Transverse colon (tissue), 4 donors: ENCODE measurements around the gene LYPD6B. TPM values are rescaled to one million over a fixed set of nuclear protein-coding genes. Genes with fewer than 3 reads are reported as not detected.

Source experiments
- DNase-seq: peaks from one replicate; pipeline ENCODE4 v3.0.0-alpha.2; 2019
- H3K27ac ChIP-seq, 4 donors: fragments of 200-600 bp; sonication (generic); 2 replicates each; pipeline ENCODE4 v1.5.1; 2016 to 2018; ENCODE audit warnings: inconsistent platforms in 4 of 4
- H3K27me3 ChIP-seq: fragments of 200-600 bp; sonication (generic); 2 replicates; pipeline ENCODE4 v1.5.1; 2017; ENCODE audit warnings: inconsistent platforms
- H3K36me3 ChIP-seq, 4 donors: fragments of 200-600 bp; sonication (generic); 2 replicates each; pipeline ENCODE4 v1.5.1; 2017 to 2019; ENCODE audit warnings: inconsistent platforms in 4 of 4
- H3K4me1 ChIP-seq, 4 donors: fragments of 200-600 bp; sonication (generic); 2 replicates each; pipeline ENCODE4 v1.5.1; 2017 to 2020; ENCODE audit warnings: inconsistent platforms in 4 of 4
- H3K4me3 ChIP-seq, 4 donors: fragments of 200-600 bp; sonication (generic); 1 replicate in 1 of 4; 2 replicates in 3 of 4; pipeline versions ENCODE4 v1.5.1 to v1.6.1; 2017 to 2019; ENCODE audit warnings: inconsistent platforms in 4 of 4
- H3K9me3 ChIP-seq, 2 donors: fragments of 200-600 bp; sonication (generic); 2 replicates each; pipeline ENCODE4 v1.5.1; 2017 to 2019; ENCODE audit warnings: inconsistent platforms in 2 of 2
- CTCF ChIP-seq, 5 experiments: fragments of 200-600 bp in 3 of 5; fragments of 450-650 bp in 2 of 5; sonication (generic) in 3 of 5; IDR thresholded peaks; 1 replicate in 2 of 5; 2 replicates in 3 of 5; pipeline ENCODE4 v1.5.1; 2016 to 2017; ENCODE audit warnings: antibody characterized with exemption in 5 of 5, inconsistent platforms in 3 of 5, mild to moderate bottlenecking in 2 of 5, moderate library complexity in 1 of 5
- EP300 ChIP-seq: sonication (generic); formaldehyde crosslinking; IDR thresholded peaks from one replicate; pipeline ENCODE4 v1.6.1; 2017; ENCODE audit warnings: antibody characterized with exemption, low read depth
- POLR2A ChIP-seq: fragments of 450-650 bp; IDR thresholded peaks from one replicate; pipeline ENCODE4 v1.6.1; 2016; ENCODE audit warnings: antibody characterized with exemption, mild to moderate bottlenecking, moderate library complexity
- POLR2AphosphoS5 ChIP-seq, 3 donors: sonication (generic); formaldehyde crosslinking; IDR thresholded peaks; one replicate each; pipeline ENCODE4 v1.6.1; 2016; ENCODE audit warnings: antibody characterized with exemption in 3 of 3
- WGBS, 2 donors: methylation state at CpG; one replicate each; pipeline ENCODE4 v1.1.5; 2018; ENCODE audit warnings: low coverage in 1 of 2; 5-methylcytosine and 5-hydroxymethylcytosine counted together
- in situ Hi-C, 4 donors: fragments of 200-750 bp; cut with MboI; loops; one replicate each; pipeline versions ENCODE4 v1.15.0 to v1.15.1; 2017; ENCODE audit warnings: low sequenced_read_pairs in 3 of 4, low pct_ligation_motif_present in 1 of 4, low pct_unique_long_range_greater_than_20kb in 1 of 4
- intact Hi-C: fragments of 100-400 bp; cut with DNase I; formaldehyde crosslinking; loops from one replicate; pipeline ENCODE4 v1.15.1; 2023; ENCODE audit warnings: low total_unique reads
- total RNA-seq, 4 donors: library from RNA; depleted of rRNA; stranded (reverse); fragments of >200 nt; gene quantifications; one replicate each; pipeline ENCODE4 v1.1.0, GENCODE V29; 2016

Gene LYPD6B
- total RNA-seq, 4 donors from 2014 or later = 1.1 to 3.1 (median 2.6) TPM; not detected in 1

- intact Hi-C loops (no loop called here), in situ Hi-C loops (no loop called here)
- no peaks in the 10 kb centered on the region for H3K27me3 ChIP-seq
- no peak overlapping the region for H3K4me3 ChIP-seq
- TF ChIP-seq CTCF (IDR thresholded peaks at IDR 0.05) = no peak
- no peak for TF ChIP-seq POLR2AphosphoS5 (IDR thresholded peaks at IDR 0.05)
- no peak for TF ChIP-seq EP300
- TF ChIP-seq POLR2A = no peak
- H3K27ac ChIP-seq = no peak overlapping the region
- no peaks in the 10 kb centered on the region for H3K36me3 ChIP-seq
- H3K9me3 ChIP-seq = no peaks in the 10 kb centered on the region
- DNase-seq = no peak
- H3K4me1 ChIP-seq = no peaks in the 10 kb centered on the region
- WGBS, 2 donors = 87 to 89% methylated on average over 2 to 5 of the region's 5 CpGs
These were observed 153.4 kb downstream of the LYPD6B start for GRCh38 chr2:149191915-149192314.

GRCh38 chr2:149192427-149192826 lies 153.9 kb downstream of the LYPD6B start:
- DNase-seq = no peak
- Histone ChIP-seq H3K27me3 (no peaks in the 10 kb centered on the region), H3K27ac (no peak overlapping the region), H3K4me3 (no peak overlapping the region), H3K9me3 (no peaks in the 10 kb centered on the region), H3K4me1 (no peaks in the 10 kb centered on the region), H3K36me3 (no peaks in the 10 kb centered on the region)
- TF ChIP-seq CTCF (IDR thresholded peaks at IDR 0.05) (no peak), EP300 (no peak), POLR2A (no peak), POLR2AphosphoS5 (IDR thresholded peaks at IDR 0.05) (no peak)
- 76% methylated on average over 1 of the region's 1 CpG; no CpG with 5 or more reads in 1 of the 2 donors for WGBS, 2 donors
- intact Hi-C loops (no loop called here), in situ Hi-C loops (no loop called here)

- intact Hi-C loops = no loop called here
- TF ChIP-seq CTCF (IDR thresholded peaks at IDR 0.05) (no peak), POLR2AphosphoS5 (IDR thresholded peaks at IDR 0.05) (no peak), POLR2A (no peak), EP300 (no peak)
- no peaks in the 10 kb centered on the region for H3K36me3 ChIP-seq
- H3K9me3 ChIP-seq = no peaks in the 10 kb centered on the region
- in situ Hi-C loops = no loop called here
- no peaks in the 10 kb centered on the region for H3K4me1 ChIP-seq
- H3K4me3 ChIP-seq = no peak overlapping the region
- no peak for DNase-seq
- no peak overlapping the region for H3K27ac ChIP-seq
- H3K27me3 ChIP-seq = no peaks in the 10 kb centered on the region
These were observed 161.6 kb downstream of the LYPD6B start for GRCh38 chr2:149200109-149200520.

- H3K9me3 ChIP-seq = no peaks in the 10 kb centered on the region
- in situ Hi-C loops = no loop called here
- intact Hi-C loops = no loop called here
- H3K27ac ChIP-seq = no peak overlapping the region
- WGBS, 2 donors = 72 to 100% methylated on average over 1 to 4 of the region's 4 CpGs
- TF ChIP-seq POLR2AphosphoS5 (IDR thresholded peaks at IDR 0.05) = no peak
- no peaks in the 10 kb centered on the region for H3K27me3 ChIP-seq
- H3K36me3 ChIP-seq = no peaks in the 10 kb centered on the region
- no peak overlapping the region for H3K4me3 ChIP-seq
- H3K4me1 ChIP-seq = no peaks in the 10 kb centered on the region
- DNase-seq = no peak
These were observed 166.2 kb downstream of the LYPD6B start for GRCh38 chr2:149204686-149205085.

GRCh38 chr2:149205143-149205542 lies 166.6 kb downstream of the LYPD6B start:
- no peak overlapping the region for H3K27ac ChIP-seq
- DNase-seq = no peak
- 85% methylated on average over 8 of the region's 8 CpGs for WGBS, 2 donors
- no peak overlapping the region for H3K4me3 ChIP-seq
- in situ Hi-C loops (no loop called here), intact Hi-C loops (no loop called here)
- no peak for TF ChIP-seq CTCF (IDR thresholded peaks at IDR 0.05)
- TF ChIP-seq POLR2AphosphoS5 (IDR thresholded peaks at IDR 0.05) = no peak
- TF ChIP-seq EP300 = no peak
- no peak for TF ChIP-seq POLR2A
- no peaks in the 10 kb centered on the region for H3K36me3 ChIP-seq
- H3K27me3 ChIP-seq = no peaks in the 10 kb centered on the region
- H3K9me3 ChIP-seq = no peaks in the 10 kb centered on the region
- H3K4me1 ChIP-seq = no peaks in the 10 kb centered on the region
